Measurements from ENCODE around the gene LDHAL6A. TPM values are rescaled to one million over a fixed set of nuclear protein-coding genes. Genes with fewer than 3 reads are reported as not detected.
"Not testable (repeated sequence)": the region's sequence is repeated elsewhere in the genome, so short reads cannot be mapped to it uniquely, and the experiment has no call there.

Gene LDHAL6A
- total and polyA plus RNA-seq, 2 of the 13 experiments (the other 11 are each of a cell fraction or from before 2014, with no cell fraction given) = not detected

DNA sequence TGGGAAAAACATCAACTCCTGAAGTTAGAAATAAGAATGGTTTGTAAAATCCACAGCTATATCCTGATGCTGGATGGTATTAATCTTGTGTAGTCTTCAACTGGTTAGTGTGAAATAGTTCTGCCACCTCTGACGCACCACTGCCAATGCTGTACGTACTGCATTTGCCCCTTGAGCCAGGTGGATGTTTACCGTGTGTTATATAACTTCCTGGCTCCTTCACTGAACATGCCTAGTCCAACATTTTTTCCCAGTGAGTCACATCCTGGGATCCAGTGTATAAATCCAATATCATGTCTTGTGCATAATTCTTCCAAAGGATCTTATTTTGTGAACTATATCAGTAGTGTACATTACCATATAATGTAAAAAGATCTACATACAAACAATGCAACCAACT is 48.3 kb upstream of the LDHAL6A start:
- H3K9ac ChIP-seq (ENCODE audit: insufficient read depth, low read depth, low read length); H3K4me3 ChIP-seq (replicated peaks in 1 of 3; ENCODE audit: insufficient read depth in 1 of 3, low read depth in 2 of 3, low read length in 3 of 3); intact Hi-C loops (cut with micrococcal nuclease; ENCODE audit: unreplicated experiment); ATAC-seq; H3K4me2 ChIP-seq (ENCODE audit: low read depth, low read length); H2AFZ ChIP-seq (ENCODE audit: low read length); CTCF ChIA-PET (ENCODE audit: low intra/inter-chr PET ratio, low total read pairs); in situ Hi-C loops (cut with HindIII; ENCODE audit: extremely low pct_ligation_motif_present, low pct_unique_long_range_greater_than_20kb); H3K79me2 ChIP-seq (ENCODE audit: insufficient read depth, low read length); H3K9me3 ChIP-seq (ENCODE audit: low read length); H3K27me3 ChIP-seq (ENCODE audit: control insufficient read depth in 1 of 2, insufficient read depth in 2 of 2, low read length in 2 of 2); TF ChIP-seq EP300 (CRISPR knock-in tag; IDR thresholded peaks at IDR 0.05; ENCODE audit: borderline replicate concordance): not testable (repeated sequence)
- Histone ChIP-seq H3K27ac (ENCODE audit: extremely low read length, insufficient read depth, low read length) (peak overlapping the region; percentile 49), H3K4me1 (ENCODE audit: insufficient read depth, low read length) (peaks cover 51% of the 10 kb centered on the region), H3K36me3 (replicated peaks in 1 of 2; ENCODE audit: control insufficient read depth in 1 of 2, insufficient read depth in 2 of 2, low read length in 2 of 2) (peaks cover 13 to 24% of the 10 kb centered on the region in 2 experiments; a peak in 4 of 5 replicates), H4K20me1 (ENCODE audit: insufficient read depth, low read length) (peaks cover 58% of the 10 kb centered on the region)
- POLR2A ChIA-PET = interaction anchor here (0.7 to 4.7 kb wide), 3 partner anchors 12 to 226 kb away, joined by 4 to 42 read pairs (median 4); partner anchors contain the start of gene LDHA
- FAIRE-seq (peak; percentile 46), DNase-seq (ENCODE audit: low spot score) (peak; percentile 82)
- BruUV-seq (replicated peaks) = TSS peak; percentile 93
- WGBS (ENCODE audit: low lambda C conversion rate) = 36% methylated on average over 3 of the region's 3 CpGs
- TF ChIP-seq MIER3 (CRISPR knock-in tag; IDR thresholded peaks at IDR 0.05; ENCODE audit: borderline replicate concordance) = 0 out of 2 replicates have a peak, but pooled peaks have one; percentile 31
- TF ChIP-seq, protein P1, sequence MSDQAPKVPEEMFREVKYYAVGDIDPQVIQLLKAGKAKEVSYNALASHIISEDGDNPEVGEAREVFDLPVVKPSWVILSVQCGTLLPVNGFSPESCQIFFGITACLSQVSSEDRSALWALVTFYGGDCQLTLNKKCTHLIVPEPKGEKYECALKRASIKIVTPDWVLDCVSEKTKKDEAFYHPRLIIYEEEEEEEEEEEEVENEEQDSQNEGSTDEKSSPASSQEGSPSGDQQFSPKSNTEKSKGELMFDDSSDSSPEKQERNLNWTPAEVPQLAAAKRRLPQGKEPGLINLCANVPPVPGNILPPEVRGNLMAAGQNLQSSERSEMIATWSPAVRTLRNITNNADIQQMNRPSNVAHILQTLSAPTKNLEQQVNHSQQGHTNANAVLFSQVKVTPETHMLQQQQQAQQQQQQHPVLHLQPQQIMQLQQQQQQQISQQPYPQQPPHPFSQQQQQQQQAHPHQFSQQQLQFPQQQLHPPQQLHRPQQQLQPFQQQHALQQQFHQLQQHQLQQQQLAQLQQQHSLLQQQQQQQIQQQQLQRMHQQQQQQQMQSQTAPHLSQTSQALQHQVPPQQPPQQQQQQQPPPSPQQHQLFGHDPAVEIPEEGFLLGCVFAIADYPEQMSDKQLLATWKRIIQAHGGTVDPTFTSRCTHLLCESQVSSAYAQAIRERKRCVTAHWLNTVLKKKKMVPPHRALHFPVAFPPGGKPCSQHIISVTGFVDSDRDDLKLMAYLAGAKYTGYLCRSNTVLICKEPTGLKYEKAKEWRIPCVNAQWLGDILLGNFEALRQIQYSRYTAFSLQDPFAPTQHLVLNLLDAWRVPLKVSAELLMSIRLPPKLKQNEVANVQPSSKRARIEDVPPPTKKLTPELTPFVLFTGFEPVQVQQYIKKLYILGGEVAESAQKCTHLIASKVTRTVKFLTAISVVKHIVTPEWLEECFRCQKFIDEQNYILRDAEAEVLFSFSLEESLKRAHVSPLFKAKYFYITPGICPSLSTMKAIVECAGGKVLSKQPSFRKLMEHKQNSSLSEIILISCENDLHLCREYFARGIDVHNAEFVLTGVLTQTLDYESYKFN (CRISPR knock-in tag; conservative IDR thresholded peaks at IDR 0.05) = peak; percentile 70
- peak; percentile 24; the same call in 1 of the 2 replicates for TF ChIP-seq TBX2 (CRISPR knock-in tag; IDR thresholded peaks at IDR 0.05; ENCODE audit: borderline replicate concordance)
- 0 out of 2 replicates have a peak, but pooled peaks have one; percentile 31 for TF ChIP-seq ZNF607 (CRISPR knock-in tag; IDR thresholded peaks at IDR 0.05; ENCODE audit: borderline replicate concordance)
- TF ChIP-seq HMG20A (CRISPR knock-in tag; IDR thresholded peaks at IDR 0.05; ENCODE audit: borderline replicate concordance) = peak; percentile 25; the same call in 1 of the 2 replicates
- peak; percentile 96 for TF ChIP-seq JUND (CRISPR knock-in tag; IDR thresholded peaks at IDR 0.05)
- 0 out of 2 replicates have a peak, but pooled peaks have one; percentile 38 for TF ChIP-seq ELF4 (CRISPR knock-in tag; IDR thresholded peaks at IDR 0.05; ENCODE audit: borderline replicate concordance)
- 0 out of 4 replicates have a peak, but pooled peaks of 1 of the 2 experiments have one; percentile 28 for TF ChIP-seq EP300 (IDR thresholded peaks at IDR 0.05; ENCODE audit: low read depth in 2 of 2, low read length in 2 of 2)
- peak; percentile 83 for TF ChIP-seq DPF2 (CRISPR knock-in tag; IDR thresholded peaks at IDR 0.05; ENCODE audit: borderline replicate concordance, low read depth)
- TF ChIP-seq FOSL2 (CRISPR knock-in tag; IDR thresholded peaks at IDR 0.05) = peak; percentile 98
- TF ChIP-seq ARNTL (CRISPR knock-in tag; IDR thresholded peaks at IDR 0.05) = 0 out of 2 replicates have a peak, but pooled peaks have one; percentile 27
- peak; percentile 44; the same call in 1 of the 2 replicates for TF ChIP-seq ZNF644 (CRISPR knock-in tag; IDR thresholded peaks at IDR 0.05; ENCODE audit: low read depth)
- TF ChIP-seq, protein P2, sequence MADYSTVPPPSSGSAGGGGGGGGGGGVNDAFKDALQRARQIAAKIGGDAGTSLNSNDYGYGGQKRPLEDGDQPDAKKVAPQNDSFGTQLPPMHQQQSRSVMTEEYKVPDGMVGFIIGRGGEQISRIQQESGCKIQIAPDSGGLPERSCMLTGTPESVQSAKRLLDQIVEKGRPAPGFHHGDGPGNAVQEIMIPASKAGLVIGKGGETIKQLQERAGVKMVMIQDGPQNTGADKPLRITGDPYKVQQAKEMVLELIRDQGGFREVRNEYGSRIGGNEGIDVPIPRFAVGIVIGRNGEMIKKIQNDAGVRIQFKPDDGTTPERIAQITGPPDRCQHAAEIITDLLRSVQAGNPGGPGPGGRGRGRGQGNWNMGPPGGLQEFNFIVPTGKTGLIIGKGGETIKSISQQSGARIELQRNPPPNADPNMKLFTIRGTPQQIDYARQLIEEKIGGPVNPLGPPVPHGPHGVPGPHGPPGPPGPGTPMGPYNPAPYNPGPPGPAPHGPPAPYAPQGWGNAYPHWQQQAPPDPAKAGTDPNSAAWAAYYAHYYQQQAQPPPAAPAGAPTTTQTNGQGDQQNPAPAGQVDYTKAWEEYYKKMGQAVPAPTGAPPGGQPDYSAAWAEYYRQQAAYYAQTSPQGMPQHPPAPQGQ (CRISPR knock-in tag; IDR thresholded peaks at IDR 0.05; ENCODE audit: borderline replicate concordance) = 0 out of 2 replicates have a peak, but pooled peaks have one; percentile 76
- peak; percentile 32; the same call in 1 of the 2 replicates for TF ChIP-seq GATAD1 (CRISPR knock-in tag; IDR thresholded peaks at IDR 0.05)
- TF ChIP-seq RBFOX2 (IDR thresholded peaks at IDR 0.05; ENCODE audit: low read depth, low read length) = peak; percentile 56; the same call in 1 of the 2 replicates
- TF ChIP-seq, protein P3, sequence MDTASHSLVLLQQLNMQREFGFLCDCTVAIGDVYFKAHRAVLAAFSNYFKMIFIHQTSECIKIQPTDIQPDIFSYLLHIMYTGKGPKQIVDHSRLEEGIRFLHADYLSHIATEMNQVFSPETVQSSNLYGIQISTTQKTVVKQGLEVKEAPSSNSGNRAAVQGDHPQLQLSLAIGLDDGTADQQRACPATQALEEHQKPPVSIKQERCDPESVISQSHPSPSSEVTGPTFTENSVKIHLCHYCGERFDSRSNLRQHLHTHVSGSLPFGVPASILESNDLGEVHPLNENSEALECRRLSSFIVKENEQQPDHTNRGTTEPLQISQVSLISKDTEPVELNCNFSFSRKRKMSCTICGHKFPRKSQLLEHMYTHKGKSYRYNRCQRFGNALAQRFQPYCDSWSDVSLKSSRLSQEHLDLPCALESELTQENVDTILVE (CRISPR knock-in tag; IDR thresholded peaks at IDR 0.05) = 0 out of 2 replicates have a peak, but pooled peaks have one; percentile 29
- peak; percentile 59; the same call in 1 of the 2 replicates for TF ChIP-seq SALL1 (CRISPR knock-in tag; IDR thresholded peaks at IDR 0.05)
- TF ChIP-seq MED1 (CRISPR knock-in tag; IDR thresholded peaks at IDR 0.05) = peak; percentile 90

Data from HepG2 (cell line).